Myocyte (in vitro differentiated cells): ENCODE results near the gene NOM1. TPM values are rescaled to one million over a fixed set of nuclear protein-coding genes. Genes with fewer than 3 reads are reported as not detected.
"Not testable (repeated sequence)": the region's sequence is repeated elsewhere in the genome, so short reads cannot be mapped to it uniquely, and the experiment has no call there.

Experiments
- DNase-seq: peaks from one replicate; pipeline ENCODE4 v3.0.0-alpha.2; 2012; ENCODE audit warnings: low read depth
- polyA plus RNA-seq: library from polyadenylated mRNA; unstranded; fragments of >200 nt; gene quantifications from one replicate; pipeline ENCODE4 v1.2.1, GENCODE V29; 2012; ENCODE audit warnings: missing spikeins
- total RNA-seq: library from RNA; depleted of rRNA; stranded (reverse); fragments of >200 nt; gene quantifications from 2 replicates; pipeline ENCODE4 v1.2.3, GENCODE V29; 2014

NOM1 gene
- 16.0 and 25.4 TPM in 2 replicates for total RNA-seq
- polyA plus RNA-seq: 15.0 TPM

GRCh38 chr7:156949541-156950380 is at the start of gene NOM1:
TSS of gene NOM1 (plus strand) at chr7:156949712. CDS start at chr7:156949738, 26 bp downstream.
- peak; percentile 93 for DNase-seq

- DNase-seq: not testable (repeated sequence)
Measured at GRCh38 chr7:156900093-156900492, 49.4 kb upstream of the NOM1 start.

- peak; percentile 51 for DNase-seq
Measured at GRCh38 chr7:156903232-156903909, 46.1 kb upstream of the NOM1 start.

GRCh38 chr7:156906200-156906649 is 43.3 kb upstream of the NOM1 start:
- DNase-seq: no peak

- peak; percentile 33 for DNase-seq
Measured at GRCh38 chr7:156907656-156908055, 41.9 kb upstream of the NOM1 start.

- DNase-seq: not testable (repeated sequence)
Measured at GRCh38 chr7:156909574-156910252, 39.8 kb upstream of the NOM1 start.

- no peak for DNase-seq
Measured at GRCh38 chr7:156918635-156919034, 30.9 kb upstream of the NOM1 start.

- DNase-seq: no peak
Measured at GRCh38 chr7:156919132-156919713, 30.3 kb upstream of the NOM1 start.

GRCh38 chr7:156920076-156920475 is 29.4 kb upstream of the NOM1 start:
- no peak for DNase-seq

- DNase-seq: not testable (repeated sequence)
Measured at GRCh38 chr7:156920487-156921373, 28.8 kb upstream of the NOM1 start.

- DNase-seq: not testable (repeated sequence)
Measured at GRCh38 chr7:156922304-156922703, 27.2 kb upstream of the NOM1 start.

GRCh38 chr7:156925821-156926220 is 23.7 kb upstream of the NOM1 start:
- DNase-seq: not testable (repeated sequence)

GRCh38 chr7:156927571-156928405 is 21.7 kb upstream of the NOM1 start:
- no peak for DNase-seq

GRCh38 chr7:156928406-156928747 is 21.1 kb upstream of the NOM1 start:
- DNase-seq: no peak

- no peak for DNase-seq
Measured at GRCh38 chr7:156929789-156930539, 19.5 kb upstream of the NOM1 start.

- DNase-seq: peak; percentile 21
Measured at GRCh38 chr7:156932006-156932405, 17.5 kb upstream of the NOM1 start.

GRCh38 chr7:156935250-156935649 is 14.3 kb upstream of the NOM1 start:
- peak; percentile 59 for DNase-seq

GRCh38 chr7:156936766-156937165 is 12.7 kb upstream of the NOM1 start:
- DNase-seq: not testable (repeated sequence)
